Skin of body (tissue), 2 donors: Measurements from ENCODE around the gene DHRS7B. TPM values are rescaled to one million over a fixed set of nuclear protein-coding genes. Genes with fewer than 3 reads are reported as not detected.
"Not testable (repeated sequence)": the region's sequence is repeated elsewhere in the genome, so short reads cannot be mapped to it uniquely, and the experiment has no call there.

ENCODE experiments used
- DNase-seq: peaks from one replicate; lab custom pipeline; 2025; lab: John Stamatoyannopoulos, UW
- total RNA-seq: library from RNA; depleted of rRNA; stranded (reverse); fragments of >200 nt; gene quantifications from one replicate; pipeline ENCODE4 v1.2.3, GENCODE V29; 2014

Gene DHRS7B
- total RNA-seq, 1 donor from 2014 or later = 13.8 TPM

GRCh38 chr17:21176773-21177395, 50.1 kb downstream of the DHRS7B start:
- no peak for DNase-seq

- no peak for DNase-seq
Measured at GRCh38 chr17:21177401-21177800, 50.6 kb downstream of the DHRS7B start.

GRCh38 chr17:21177854-21178600, 51.3 kb downstream of the DHRS7B start:
- no peak for DNase-seq

- no peak for DNase-seq
Measured at GRCh38 chr17:21183468-21183867, 56.7 kb downstream of the DHRS7B start.

- DNase-seq = no peak
Measured at GRCh38 chr17:21184570-21184969, 57.8 kb downstream of the DHRS7B start.

GRCh38 chr17:21185061-21185460, 58.3 kb downstream of the DHRS7B start:
- no peak for DNase-seq

- no peak for DNase-seq
Measured at GRCh38 chr17:21186399-21187187, 59.8 kb downstream of the DHRS7B start.

- no peak for DNase-seq
Measured at GRCh38 chr17:21189361-21189760, 62.6 kb downstream of the DHRS7B start.

GRCh38 chr17:21190078-21190477, 63.3 kb downstream of the DHRS7B start:
- no peak for DNase-seq

- DNase-seq = no peak
Measured at GRCh38 chr17:21191698-21192097, 64.9 kb downstream of the DHRS7B start.

- DNase-seq = not testable (repeated sequence)
Measured at GRCh38 chr17:21192414-21192813, 65.7 kb downstream of the DHRS7B start.

GRCh38 chr17:21193031-21193430, 66.3 kb downstream of the DHRS7B start:
- no peak for DNase-seq

GRCh38 chr17:21194226-21194625, 67.5 kb downstream of the DHRS7B start:
- DNase-seq = peak; percentile 59

- peak; percentile 86 for DNase-seq
Measured at GRCh38 chr17:21194703-21195102, 67.9 kb downstream of the DHRS7B start.

- DNase-seq = no peak
Measured at GRCh38 chr17:21196126-21196525, 69.4 kb downstream of the DHRS7B start.

- no peak for DNase-seq
Measured at GRCh38 chr17:21198411-21198810, 71.6 kb downstream of the DHRS7B start.

- DNase-seq = no peak
Measured at GRCh38 chr17:21199311-21199710, 72.5 kb downstream of the DHRS7B start.

GRCh38 chr17:21199856-21200255, 73.1 kb downstream of the DHRS7B start:
- no peak for DNase-seq

GRCh38 chr17:21200590-21201297, 74.0 kb downstream of the DHRS7B start:
- DNase-seq = no peak

GRCh38 chr17:21201298-21201595, 74.5 kb downstream of the DHRS7B start:
- DNase-seq = no peak

- no peak for DNase-seq
Measured at GRCh38 chr17:21201874-21202273, 75.1 kb downstream of the DHRS7B start.

- no peak for DNase-seq
Measured at GRCh38 chr17:21202512-21202911, 75.7 kb downstream of the DHRS7B start.
